NCI-H2227 (cell line): ENCODE results near the gene AGAP1.

Experiments used
- DNase-seq: peaks from one replicate; lab custom pipeline; 2025; ENCODE audit not compliant: unreplicated experiment; lab: John Stamatoyannopoulos, UW

Gene AGAP1

GRCh38 chr2:235954888-235955480 is 461.1 kb downstream of the AGAP1 start:
- DNase-seq: no peak

GRCh38 chr2:235955664-235956063 is 461.8 kb downstream of the AGAP1 start:
- no peak for DNase-seq

- no peak for DNase-seq
These were observed 462.6 kb downstream of the AGAP1 start for GRCh38 chr2:235956281-235956970.

GRCh38 chr2:235957251-235957650 is 463.4 kb downstream of the AGAP1 start:
- DNase-seq: no peak

- DNase-seq: no peak
These were observed 464.5 kb downstream of the AGAP1 start for GRCh38 chr2:235958221-235958930.

GRCh38 chr2:235958931-235959410 is 465.1 kb downstream of the AGAP1 start:
- no peak for DNase-seq

GRCh38 chr2:235960011-235960715 is 466.3 kb downstream of the AGAP1 start:
- no peak for DNase-seq

GRCh38 chr2:235960716-235961640 is 467.1 kb downstream of the AGAP1 start:
- DNase-seq: no peak

GRCh38 chr2:235961711-235962110 is 467.9 kb downstream of the AGAP1 start:
- DNase-seq: no peak

GRCh38 chr2:235963853-235964577 is 470.2 kb downstream of the AGAP1 start:
- no peak for DNase-seq

- no peak for DNase-seq
These were observed 471.0 kb downstream of the AGAP1 start for GRCh38 chr2:235964787-235965390.

GRCh38 chr2:235966396-235966795 is 472.6 kb downstream of the AGAP1 start:
- no peak for DNase-seq

- DNase-seq: no peak
These were observed 473.3 kb downstream of the AGAP1 start for GRCh38 chr2:235966932-235967757.

GRCh38 chr2:235968155-235968554 is 474.3 kb downstream of the AGAP1 start:
- no peak for DNase-seq

- no peak for DNase-seq
These were observed 474.9 kb downstream of the AGAP1 start for GRCh38 chr2:235968616-235969324.

GRCh38 chr2:235970204-235971040 is 476.6 kb downstream of the AGAP1 start:
- DNase-seq: no peak

- DNase-seq: no peak
These were observed 482.7 kb downstream of the AGAP1 start for GRCh38 chr2:235976516-235976915.
